Activated CD8-positive, alpha-beta T cell treated with anti-CD3 and anti-CD28 coated beads for 36 hours (primary cell): Measurements from ENCODE around the gene FGF19. TPM values are rescaled to one million over a fixed set of nuclear protein-coding genes. Genes with fewer than 3 reads are reported as not detected.

Experiments used
- ATAC-seq: fragments of 200-7000 bp; cut with Tn5 transposase; one replicate; pipeline ENCODE4 v1.10.0; 2021; ENCODE audit warnings: mild to moderate bottlenecking, moderate library complexity
- CTCF ChIA-PET: fragments of 350-600 bp; sonication (Branson Sonifier 250); formaldehyde crosslinking; loops from one replicate; lab custom pipeline; 2021; ENCODE audit warnings: antibody characterized with exemption; lab: Charles Lee
- POLR2A ChIA-PET: fragments of 350-600 bp; sonication (Branson Sonifier 250); formaldehyde crosslinking; loops from one replicate; lab custom pipeline; 2021; ENCODE audit warnings: antibody characterized with exemption; lab: Charles Lee
- DNase-seq: peaks from one replicate; pipeline ENCODE4 v3.0.0-alpha.2; 2020
- H3K27ac Mint-ChIP-seq: one replicate; pipeline ENCODE4 v1.8.0; 2021; ENCODE audit warnings: mild to moderate bottlenecking, mixed read lengths
- H3K27me3 Mint-ChIP-seq: one replicate; pipeline ENCODE4 v1.8.0; 2021; ENCODE audit warnings: mixed read lengths
- H3K36me3 Mint-ChIP-seq: one replicate; pipeline ENCODE4 v1.8.0; 2021; ENCODE audit warnings: low read depth, mixed read lengths
- H3K4me1 Mint-ChIP-seq: one replicate; pipeline ENCODE4 v1.8.0; 2021; ENCODE audit warnings: low read depth, mixed read lengths
- H3K4me3 Mint-ChIP-seq: one replicate; pipeline ENCODE4 v1.8.0; 2021; ENCODE audit warnings: mild to moderate bottlenecking, moderate library complexity, mixed read lengths
- H3K9me3 Mint-ChIP-seq: one replicate; pipeline ENCODE4 v1.8.0; 2021; ENCODE audit warnings: mixed read lengths
- intact Hi-C: fragments of 100-400 bp; cut with micrococcal nuclease; formaldehyde crosslinking; loops from one replicate; pipeline ENCODE4 v1.10.0; 2022
- total RNA-seq, 2 experiments: library from RNA; stranded (reverse); gene quantifications; one replicate each; pipeline ENCODE4 v1.2.3, GENCODE V29; 2021
- TF ChIP-seq, protein P1 (sequence below): fragments of 200-600 bp; IDR thresholded peaks from one replicate; pipeline ENCODE4 v1.8.0; 2022; ENCODE audit warnings: antibody characterized with exemption, mild to moderate bottlenecking

The FGF19 gene
- total RNA-seq, 2 experiments from 2014 or later, result not detected

DNA sequence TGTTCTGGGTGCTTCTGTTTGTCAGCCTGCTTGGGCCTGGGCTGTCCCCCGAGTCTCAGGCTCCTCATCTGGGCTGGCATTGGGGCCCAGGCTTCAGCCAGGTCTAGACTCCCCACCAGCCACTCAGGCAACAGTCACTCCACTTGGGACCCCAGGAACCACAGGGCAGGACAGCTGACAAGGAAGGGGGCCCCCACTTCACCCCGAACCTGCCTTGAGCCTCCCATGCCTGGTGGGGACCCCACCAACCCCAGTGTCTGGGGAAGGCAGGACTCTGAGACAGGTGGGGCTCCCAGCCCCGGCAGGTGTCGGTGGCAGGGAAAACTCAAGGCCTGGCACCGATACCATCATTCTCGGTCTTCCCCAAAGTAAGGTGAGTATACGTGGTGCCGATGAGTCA, 17.0 kb downstream of the FGF19 start:
- peaks cover 10% of the 10 kb centered on the region for H3K4me1 Mint-ChIP-seq
- no peak for ATAC-seq
- TF ChIP-seq, protein P1, sequence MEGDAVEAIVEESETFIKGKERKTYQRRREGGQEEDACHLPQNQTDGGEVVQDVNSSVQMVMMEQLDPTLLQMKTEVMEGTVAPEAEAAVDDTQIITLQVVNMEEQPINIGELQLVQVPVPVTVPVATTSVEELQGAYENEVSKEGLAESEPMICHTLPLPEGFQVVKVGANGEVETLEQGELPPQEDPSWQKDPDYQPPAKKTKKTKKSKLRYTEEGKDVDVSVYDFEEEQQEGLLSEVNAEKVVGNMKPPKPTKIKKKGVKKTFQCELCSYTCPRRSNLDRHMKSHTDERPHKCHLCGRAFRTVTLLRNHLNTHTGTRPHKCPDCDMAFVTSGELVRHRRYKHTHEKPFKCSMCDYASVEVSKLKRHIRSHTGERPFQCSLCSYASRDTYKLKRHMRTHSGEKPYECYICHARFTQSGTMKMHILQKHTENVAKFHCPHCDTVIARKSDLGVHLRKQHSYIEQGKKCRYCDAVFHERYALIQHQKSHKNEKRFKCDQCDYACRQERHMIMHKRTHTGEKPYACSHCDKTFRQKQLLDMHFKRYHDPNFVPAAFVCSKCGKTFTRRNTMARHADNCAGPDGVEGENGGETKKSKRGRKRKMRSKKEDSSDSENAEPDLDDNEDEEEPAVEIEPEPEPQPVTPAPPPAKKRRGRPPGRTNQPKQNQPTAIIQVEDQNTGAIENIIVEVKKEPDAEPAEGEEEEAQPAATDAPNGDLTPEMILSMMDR, result no peak
- intact Hi-C loops, result loop anchor here (10.0 kb wide), 1 partner anchor 508 kb away; no protein-coding TSS in a partner anchor
- peaks cover 27% of the 10 kb centered on the region for H3K27me3 Mint-ChIP-seq
- H3K9me3 Mint-ChIP-seq, result no peaks in the 10 kb centered on the region
- H3K4me3 Mint-ChIP-seq, result no peak overlapping the region
- no peak for DNase-seq
- no peaks in the 10 kb centered on the region for H3K36me3 Mint-ChIP-seq
- ChIA-PET CTCF (interaction anchor here (0.7 to 1.2 kb wide), 5 partner anchors 12 to 202 kb away, joined by 3 to 4 read pairs (median 3); partner anchors contain the start of gene LTO1), POLR2A (no interaction called here)
- H3K27ac Mint-ChIP-seq, result no peak overlapping the region

DNA sequence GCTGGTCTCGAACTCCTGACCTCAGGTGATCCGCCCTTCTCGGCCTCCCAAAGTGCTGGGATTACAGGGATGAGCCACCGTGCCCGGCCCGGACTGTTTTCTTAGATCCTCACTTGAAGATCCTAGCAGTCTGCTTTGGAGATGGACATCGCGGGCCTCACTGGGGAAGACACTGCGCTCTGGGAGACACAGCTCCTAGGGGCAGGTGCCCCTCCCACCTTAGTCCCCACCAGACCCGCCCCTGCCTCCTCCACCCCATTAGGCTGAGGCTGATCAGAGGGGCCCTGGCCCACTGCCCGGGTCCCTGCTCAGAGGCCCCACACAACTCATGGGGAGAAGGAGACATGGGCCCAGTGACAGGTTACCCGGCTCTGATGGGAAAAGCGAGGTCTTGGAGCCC, 17.4 kb downstream of the FGF19 start:
- POLR2A ChIA-PET, result no interaction called here
- TF ChIP-seq, protein P1, result no peak
- DNase-seq (no peak), ATAC-seq (no peak)
- Mint-ChIP-seq H3K4me3 (no peak overlapping the region), H3K4me1 (peaks cover 10% of the 10 kb centered on the region), H3K36me3 (no peaks in the 10 kb centered on the region), H3K9me3 (no peaks in the 10 kb centered on the region), H3K27ac (no peak overlapping the region), H3K27me3 (peaks cover 25% of the 10 kb centered on the region)
- CTCF ChIA-PET, result interaction anchor here (0.7 to 1.2 kb wide), 5 partner anchors 12 to 203 kb away, joined by 3 to 4 read pairs (median 3); partner anchors contain the start of gene LTO1
- intact Hi-C loops, result loop anchor here (10.0 kb wide), 1 partner anchor 508 kb away; no protein-coding TSS in a partner anchor

DNA sequence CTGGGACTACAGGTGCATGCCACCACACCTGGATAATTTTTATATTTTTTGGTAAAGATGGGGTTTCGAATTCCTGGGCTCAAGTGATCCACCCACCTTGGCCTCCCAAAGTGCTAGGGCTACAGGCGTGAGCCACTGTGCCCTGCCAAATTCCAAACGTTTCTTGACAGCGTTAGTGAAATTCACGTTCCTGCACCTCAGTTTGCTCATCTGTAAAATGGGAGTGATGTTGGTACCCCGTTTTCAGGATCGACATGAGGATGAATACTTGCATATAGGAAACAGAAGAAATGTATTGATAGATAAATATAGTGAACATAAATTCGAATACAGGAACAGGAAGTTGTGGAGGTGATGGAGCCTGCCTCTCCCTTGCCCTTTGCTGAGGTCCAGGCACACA, 18.5 kb downstream of the FGF19 start:
- no peak for DNase-seq
- H3K4me3 Mint-ChIP-seq, result no peak overlapping the region
- H3K36me3 Mint-ChIP-seq, result no peaks in the 10 kb centered on the region
- intact Hi-C loops, result loop anchor here (10.0 kb wide), 1 partner anchor 509 kb away; no protein-coding TSS in a partner anchor
- ChIA-PET CTCF (interaction anchor here (0.8 to 1.5 kb wide), 2 partner anchors 10 to 13 kb away, joined by 3 to 7 read pairs; partner anchors contain the start of gene LTO1), POLR2A (no interaction called here)
- TF ChIP-seq, protein P1, result no peak
- H3K4me1 Mint-ChIP-seq, result peaks cover 10% of the 10 kb centered on the region
- ATAC-seq, result no peak
- H3K9me3 Mint-ChIP-seq, result no peaks in the 10 kb centered on the region
- peaks cover 18% of the 10 kb centered on the region for H3K27me3 Mint-ChIP-seq
- H3K27ac Mint-ChIP-seq, result no peak overlapping the region

DNA sequence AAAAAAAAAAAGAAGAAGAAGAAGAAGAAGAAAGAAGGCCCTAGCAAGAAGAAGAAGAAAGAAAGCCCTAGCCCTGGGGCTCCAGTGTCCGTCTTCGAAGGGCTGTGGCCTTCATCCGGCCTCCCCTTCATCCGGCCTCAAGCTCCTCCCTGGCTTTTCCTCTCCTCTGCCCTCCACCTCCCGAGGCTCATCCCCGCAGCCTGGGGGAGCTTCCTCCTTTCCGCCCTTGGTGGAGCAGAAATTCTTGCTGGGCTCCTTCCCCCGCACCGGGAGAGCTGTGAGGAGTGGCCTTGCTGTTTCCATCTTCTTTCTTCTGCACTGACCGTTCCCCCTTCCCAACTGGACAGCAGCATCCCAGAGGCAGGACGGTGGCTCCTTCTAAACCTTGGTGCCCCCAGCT, 19.2 kb downstream of the FGF19 start:
- intact Hi-C loops, result loop anchor here (10.0 kb wide), 1 partner anchor 510 kb away; no protein-coding TSS in a partner anchor
- POLR2A ChIA-PET, result no interaction called here
- ATAC-seq, result no peak
- Mint-ChIP-seq H3K9me3 (no peaks in the 10 kb centered on the region), H3K36me3 (no peaks in the 10 kb centered on the region), H3K27ac (no peak overlapping the region), H3K27me3 (peaks cover 15% of the 10 kb centered on the region), H3K4me3 (no peak overlapping the region), H3K4me1 (peaks cover 7% of the 10 kb centered on the region)
- no peak for DNase-seq
- CTCF ChIA-PET, result interaction anchor here (1.5 kb wide), 1 partner anchor 9 kb away, joined by 7 read pairs; the partner anchor contains the start of gene LTO1
- TF ChIP-seq, protein P1, result no peak

DNA sequence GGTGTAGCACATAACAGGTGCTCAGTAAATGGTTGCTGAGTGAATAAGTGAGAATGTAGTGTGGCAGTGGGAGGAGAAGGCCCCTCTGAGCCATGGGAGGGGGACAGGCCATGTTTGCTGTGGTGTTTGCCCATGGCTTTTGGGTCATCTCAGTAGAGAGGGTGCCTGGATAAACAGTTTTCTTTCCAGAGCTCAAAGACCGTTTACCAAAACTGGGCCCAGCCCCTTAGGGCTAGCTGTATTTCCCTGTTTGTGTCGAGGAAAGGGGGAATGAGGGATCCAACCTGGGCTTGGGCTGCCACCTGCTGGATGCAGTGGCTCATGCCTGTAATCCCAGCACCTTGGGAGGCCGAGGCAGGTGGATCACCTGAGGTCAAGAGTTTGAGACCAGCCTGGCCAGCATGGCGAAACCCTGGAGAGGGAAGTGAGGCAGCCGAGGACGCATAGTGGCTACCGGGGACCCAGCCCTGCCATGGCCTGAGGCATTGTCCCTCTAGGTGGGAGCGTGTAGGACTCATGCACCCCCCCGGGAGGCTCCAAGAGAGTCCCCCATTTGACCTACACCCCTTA, 20.0 kb downstream of the FGF19 start:
- H3K9me3 Mint-ChIP-seq, result no peaks in the 10 kb centered on the region
- intact Hi-C loops, result loop anchor here (10.0 kb wide), 1 partner anchor 511 kb away; no protein-coding TSS in a partner anchor
- CTCF ChIA-PET, result no interaction called here
- DNase-seq, result no peak
- TF ChIP-seq, protein P1, result no peak
- H3K36me3 Mint-ChIP-seq, result no peaks in the 10 kb centered on the region
- no peak overlapping the region for H3K4me3 Mint-ChIP-seq
- H3K27ac Mint-ChIP-seq, result no peak overlapping the region
- peaks cover 7% of the 10 kb centered on the region for H3K4me1 Mint-ChIP-seq
- peaks cover 13% of the 10 kb centered on the region for H3K27me3 Mint-ChIP-seq
- no peak for ATAC-seq
- POLR2A ChIA-PET, result no interaction called here
